Measurements from ENCODE around the gene TCN1. TPM values are rescaled to one million over a fixed set of nuclear protein-coding genes. Genes with fewer than 3 reads are reported as not detected.

Gene TCN1
- total and polyA plus RNA-seq, 2 of the 8 experiments (the other 6 are each of a cell fraction or from before 2014, with no cell fraction given) = not detected

DNA sequence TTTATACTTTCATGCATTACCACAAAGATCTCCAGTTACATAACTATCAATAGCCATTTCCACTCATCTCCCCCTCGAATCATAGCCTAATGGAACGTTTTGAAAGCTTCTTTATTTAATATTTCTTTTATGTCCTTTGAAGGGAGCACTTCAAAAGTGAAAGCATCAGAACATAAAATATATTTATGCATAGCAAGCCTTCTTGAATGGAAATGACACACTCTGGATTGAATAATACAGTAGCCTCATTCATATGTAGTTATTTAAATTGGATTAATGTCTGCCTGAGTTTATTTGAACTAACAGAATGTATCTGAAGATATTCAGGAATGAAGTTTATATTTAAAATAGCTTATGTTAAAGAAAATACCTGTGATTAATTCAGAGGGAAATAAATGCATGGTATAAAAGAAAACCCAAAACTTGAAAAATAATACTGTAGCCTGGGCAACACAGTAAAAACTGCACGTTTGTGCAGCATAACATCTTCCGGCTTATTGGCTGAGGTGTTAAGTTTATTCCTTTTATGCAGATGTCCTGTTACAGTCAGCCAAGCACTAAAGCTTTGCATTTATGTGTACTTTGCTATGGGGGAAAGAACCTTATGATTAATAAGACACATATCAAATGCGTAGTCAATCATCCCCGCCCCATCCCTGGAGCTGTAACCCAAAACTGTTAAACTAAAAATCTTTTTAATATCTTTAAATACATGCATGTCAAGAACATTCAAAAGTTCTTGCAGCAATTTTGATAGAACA, 34.3 kb upstream of the TCN1 start:
- H3K4me1 ChIP-seq (replicated peaks in 1 of 4; ENCODE audit: control insufficient read depth in 3 of 4, insufficient read depth in 4 of 4, low read length in 3 of 4) = no peaks in the 10 kb centered on the region
- no peak overlapping the region for H4K8ac ChIP-seq (ENCODE audit: extremely low read depth, insufficient read depth, low read length)
- H2AK5ac ChIP-seq (ENCODE audit: low read depth, low read length) = no peak overlapping the region
- H3K36me3 ChIP-seq (ENCODE audit: control insufficient read depth in 2 of 4, insufficient read depth in 4 of 4, low read length in 3 of 4) = no peaks in the 10 kb centered on the region
- no peak overlapping the region for H3K56ac ChIP-seq (replicated peaks; ENCODE audit: insufficient read length, low read depth, low read length)
- H3K27ac ChIP-seq (ENCODE audit: low read depth, low read length) = no peak overlapping the region
- H3K4me3 ChIP-seq (ENCODE audit: extremely low read depth in 1 of 4, insufficient read depth in 2 of 4, low read depth in 3 of 4, low read length in 4 of 4) = no peak overlapping the region
- ChIA-PET POLR2A (ENCODE audit: partially characterized antibody) (interaction anchor here (1.2 kb wide), 1 partner anchor 89 kb away, joined by 3 read pairs; the partner anchor contains the start of gene MRPL16), CTCF (ENCODE audit: partially characterized antibody) (interaction anchor here (0.6 to 2.2 kb wide), 3 partner anchors 9 to 368 kb away, joined by 3 to 9 read pairs (median 3); no protein-coding TSS in a partner anchor)
- no peaks in the 10 kb centered on the region for H3K9me3 ChIP-seq (ENCODE audit: insufficient read depth in 2 of 2, low read depth in 1 of 2, low read length in 1 of 2)
- no peak overlapping the region for H2BK120ac ChIP-seq (replicated peaks; ENCODE audit: low read depth, low read length)
- no peak overlapping the region for H3K9ac ChIP-seq (replicated peaks in 1 of 4; ENCODE audit: extremely low read depth in 1 of 4, low read depth in 3 of 4, low read length in 3 of 4)
- H3K79me2 ChIP-seq (ENCODE audit: control insufficient read depth in 1 of 2, insufficient read depth in 2 of 2, low read length in 2 of 2) = no peaks in the 10 kb centered on the region
- no peak overlapping the region for H2AFZ ChIP-seq (ENCODE audit: low read length)
- H3K27me3 ChIP-seq (replicated peaks in 1 of 4; ENCODE audit: control insufficient read depth in 3 of 4, extremely low read depth in 1 of 4, insufficient read depth in 3 of 4, low read length in 3 of 4) = no peaks in the 10 kb centered on the region
- H2BK15ac ChIP-seq (ENCODE audit: low read length) = no peak overlapping the region
- no peaks in the 10 kb centered on the region for H3K79me1 ChIP-seq (ENCODE audit: low read depth, low read length)
- H4K91ac ChIP-seq (replicated peaks; ENCODE audit: insufficient read length, low read length) = no peak overlapping the region
- H4K5ac ChIP-seq (ENCODE audit: insufficient read length, low read depth, low read length) = no peak overlapping the region
- no peaks in the 10 kb centered on the region for H4K20me1 ChIP-seq (replicated peaks in 1 of 2; ENCODE audit: control insufficient read depth in 1 of 2, insufficient read depth in 2 of 2, low read length in 2 of 2)
- no peaks in the 10 kb centered on the region for H3K23me2 ChIP-seq (ENCODE audit: low read depth, low read length)
- FAIRE-seq (no peak), DNase-seq (ENCODE audit: low read depth in 1 of 2, low spot score in 2 of 2) (no peak)
- no peak overlapping the region for H3K4me2 ChIP-seq (ENCODE audit: insufficient read depth in 1 of 2, low read depth in 2 of 2, low read length in 2 of 2)
- no peak overlapping the region for H3K4ac ChIP-seq (replicated peaks; ENCODE audit: insufficient read length, low read depth, low read length)
- H2BK12ac ChIP-seq (ENCODE audit: low read depth, low read length) = no peak overlapping the region
- 93% methylated on average over 6 of the region's 6 CpGs; no CpG with 5 or more reads in 1 of the 2 experiments for WGBS, 2 experiments (ENCODE audit: extremely low coverage in 1 of 2, insufficient coverage in 1 of 2, insufficient read length in 1 of 2, insufficient replicate concordance in 2 of 2, low coverage in 1 of 2, low lambda C conversion rate in 2 of 2, missing lambda C conversion rate in 1 of 2)
- H2BK5ac ChIP-seq (ENCODE audit: low read depth, low read length) = no peak overlapping the region
- no peak overlapping the region for H3K23ac ChIP-seq (ENCODE audit: insufficient read length)
- no peak overlapping the region for H2BK20ac ChIP-seq (ENCODE audit: low read length)
- no peak overlapping the region for H3K18ac ChIP-seq (ENCODE audit: extremely low read depth, low read length)
- no peak overlapping the region for H3K14ac ChIP-seq (ENCODE audit: insufficient read length)
- TF ChIP-seq SP4 (IDR thresholded peaks at IDR 0.05; ENCODE audit: low read length) (no peak), ZNF274 (IDR thresholded peaks at IDR 0.05; ENCODE audit: borderline replicate concordance, extremely low read depth, low read length) (no peak), SAP30 (IDR thresholded peaks at IDR 0.05; ENCODE audit: insufficient read depth, insufficient replicate concordance, low read length) (no peak), SP2 (IDR thresholded peaks at IDR 0.05; ENCODE audit: low read length) (no peak), TBP (IDR thresholded peaks at IDR 0.05; ENCODE audit: low read depth, low read length) (no peak), EGR1 (IDR thresholded peaks at IDR 0.05; ENCODE audit: borderline replicate concordance, low read depth, low read length) (no peak), BACH1 (IDR thresholded peaks at IDR 0.05; ENCODE audit: low read length) (no peak), TCF12 (IDR thresholded peaks at IDR 0.05; ENCODE audit: low read depth, low read length) (no peak), TEAD4 (IDR thresholded peaks at IDR 0.05; ENCODE audit: low read depth, low read length) (no peak), EP300 (IDR thresholded peaks at IDR 0.05; ENCODE audit: borderline replicate concordance in 1 of 2, low read depth in 2 of 2, low read length in 2 of 2) (no peak), KDM4A (IDR thresholded peaks at IDR 0.05; ENCODE audit: low read depth, low read length, severe bottlenecking) (no peak), JUN (IDR thresholded peaks at IDR 0.05; ENCODE audit: low read depth, low read length) (no peak), CHD1 (IDR thresholded peaks at IDR 0.05; ENCODE audit: low read depth, low read length) (no peak), NANOG (IDR thresholded peaks at IDR 0.05; ENCODE audit: insufficient read depth, low read depth, low read length, poor library complexity, severe bottlenecking) (no peak)

All from H1 (cell line).